PC-9 (cell line): ENCODE results near the gene GORASP1. TPM values are rescaled to one million over a fixed set of nuclear protein-coding genes. Genes with fewer than 3 reads are reported as not detected.

ENCODE experiments used
- BruUV-seq: library from RNA; stranded (reverse); fragments of 400-500 nt; replicated peaks from 2 replicates; lab custom pipeline; 2021; lab: Mats Ljungman, UMichigan
- CTCF ChIA-PET: fragments of 300-600 bp; sonication (Branson Sonifier 250); formaldehyde crosslinking; loops from one replicate; lab custom pipeline; 2022; ENCODE audit warnings: antibody characterized with exemption; lab: Charles Lee
- POLR2A ChIA-PET: fragments of 300-600 bp; sonication (Branson Sonifier 250); formaldehyde crosslinking; loops from one replicate; lab custom pipeline; 2022; ENCODE audit warnings: antibody characterized with exemption; ENCODE audit not compliant: unreplicated experiment; lab: Charles Lee
- DNase-seq, 2 experiments: peaks; one replicate each; pipeline versions ENCODE4 v3.0.0 to v3.0.0-alpha.2; 2015 to 2022; ENCODE audit warnings: mixed read lengths in 1 of 2
- H2AFZ ChIP-seq: fragments of 200-600 bp; sonication (generic); 2 replicates; pipeline ENCODE4 v1.8.1; 2017; ENCODE audit warnings: antibody characterized with exemption
- H3F3A ChIP-seq: fragments of 200-600 bp; sonication (generic); 2 replicates; pipeline ENCODE4 v1.8.1; 2017; ENCODE audit warnings: antibody characterized with exemption, mild to moderate bottlenecking, low read depth; ENCODE audit not compliant: insufficient read depth
- H3K27ac ChIP-seq: fragments of 200-600 bp; sonication (generic); 2 replicates; pipeline ENCODE4 v1.6.1; 2016; ENCODE audit warnings: mixed run types
- H3K27me3 ChIP-seq: fragments of 200-600 bp; sonication (generic); 2 replicates; pipeline ENCODE4 v1.6.1; 2016; ENCODE audit warnings: low read depth, mixed run types; ENCODE audit not compliant: insufficient read depth
- H3K36me3 ChIP-seq: fragments of 200-600 bp; sonication (generic); 2 replicates; pipeline ENCODE4 v1.6.1; 2016; ENCODE audit warnings: low read depth, mixed run types
- H3K4me1 ChIP-seq: fragments of 200-600 bp; sonication (generic); replicated peaks from 2 replicates; pipeline ENCODE4 v1.6.1; 2016; ENCODE audit warnings: mixed run types; ENCODE audit not compliant: insufficient read depth
- H3K4me2 ChIP-seq: fragments of 200-600 bp; sonication (generic); 2 replicates; pipeline ENCODE4 v1.6.1; 2017; ENCODE audit warnings: mixed run types
- H3K4me3 ChIP-seq: fragments of 200-600 bp; sonication (generic); 2 replicates; pipeline ENCODE4 v1.6.1; 2016; ENCODE audit warnings: mixed run types
- H3K79me2 ChIP-seq: fragments of 200-600 bp; sonication (generic); 2 replicates; pipeline ENCODE4 v1.6.1; 2017; ENCODE audit warnings: low read depth, mixed run types
- H3K9me2 ChIP-seq: fragments of 200-600 bp; sonication (generic); 2 replicates; pipeline ENCODE4 v1.8.1; 2017; ENCODE audit warnings: mild to moderate bottlenecking; ENCODE audit not compliant: insufficient read depth
- H3K9me3 ChIP-seq: fragments of 200-600 bp; sonication (generic); 2 replicates; pipeline ENCODE4 v1.8.1; 2016; ENCODE audit warnings: low read depth; ENCODE audit not compliant: insufficient read depth
- H4K20me1 ChIP-seq: fragments of 200-600 bp; sonication (generic); 2 replicates; pipeline ENCODE4 v1.8.1; 2017; ENCODE audit not compliant: insufficient read depth
- EZH2 ChIP-seq: fragments of 200-600 bp; sonication (generic); IDR thresholded peaks from 2 replicates; pipeline ENCODE4 v1.8.0; 2017; ENCODE audit warnings: antibody characterized with exemption, low read depth
- intact Hi-C: fragments of 100-400 bp; cut with micrococcal nuclease; formaldehyde crosslinking; loops from one replicate; pipeline ENCODE4 v1.10.0; 2022; ENCODE audit not compliant: unreplicated experiment
- total RNA-seq: library from RNA; stranded (reverse); gene quantifications from 2 replicates; pipeline ENCODE4 v1.2.3, GENCODE V29; 2021
- TF ChIP-seq, protein P1 (sequence below): fragments of 200-600 bp; sonication (generic); conservative IDR thresholded peaks from 2 replicates; pipeline ENCODE4 v1.6.1; 2017; ENCODE audit warnings: mixed run types, antibody characterized with exemption, mild to moderate bottlenecking, moderate library complexity

The GORASP1 gene
- total RNA-seq, 1 experiment from 2014 or later, result 43.4 TPM

DNA sequence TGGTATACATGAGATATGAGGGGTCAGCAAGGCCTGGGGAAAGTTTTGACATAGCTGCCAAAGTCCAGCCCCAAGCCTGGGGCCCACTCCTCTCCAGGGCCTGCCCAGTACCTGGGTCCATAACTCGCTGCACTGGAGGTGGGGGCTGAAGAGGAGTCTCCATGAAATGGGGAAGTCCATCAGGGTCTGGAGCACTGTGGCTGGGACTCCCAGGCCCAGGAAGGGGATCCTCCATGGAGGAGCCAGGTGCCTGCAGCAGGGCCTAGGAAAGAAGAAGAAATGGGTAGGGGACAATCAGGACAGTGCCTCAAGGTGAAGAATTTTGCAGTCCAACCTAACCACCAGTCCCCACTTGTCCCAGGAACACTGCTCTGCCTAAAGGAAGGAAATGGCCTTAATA, 8.2 kb downstream of the GORASP1 start:
- no peak overlapping the region for H2AFZ ChIP-seq
- peaks cover 11% of the 10 kb centered on the region; the same call in 1 of the 2 replicates for H4K20me1 ChIP-seq
- TF ChIP-seq, protein P1, sequence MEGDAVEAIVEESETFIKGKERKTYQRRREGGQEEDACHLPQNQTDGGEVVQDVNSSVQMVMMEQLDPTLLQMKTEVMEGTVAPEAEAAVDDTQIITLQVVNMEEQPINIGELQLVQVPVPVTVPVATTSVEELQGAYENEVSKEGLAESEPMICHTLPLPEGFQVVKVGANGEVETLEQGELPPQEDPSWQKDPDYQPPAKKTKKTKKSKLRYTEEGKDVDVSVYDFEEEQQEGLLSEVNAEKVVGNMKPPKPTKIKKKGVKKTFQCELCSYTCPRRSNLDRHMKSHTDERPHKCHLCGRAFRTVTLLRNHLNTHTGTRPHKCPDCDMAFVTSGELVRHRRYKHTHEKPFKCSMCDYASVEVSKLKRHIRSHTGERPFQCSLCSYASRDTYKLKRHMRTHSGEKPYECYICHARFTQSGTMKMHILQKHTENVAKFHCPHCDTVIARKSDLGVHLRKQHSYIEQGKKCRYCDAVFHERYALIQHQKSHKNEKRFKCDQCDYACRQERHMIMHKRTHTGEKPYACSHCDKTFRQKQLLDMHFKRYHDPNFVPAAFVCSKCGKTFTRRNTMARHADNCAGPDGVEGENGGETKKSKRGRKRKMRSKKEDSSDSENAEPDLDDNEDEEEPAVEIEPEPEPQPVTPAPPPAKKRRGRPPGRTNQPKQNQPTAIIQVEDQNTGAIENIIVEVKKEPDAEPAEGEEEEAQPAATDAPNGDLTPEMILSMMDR, result no peak
- no peak for TF ChIP-seq EZH2
- H3K79me2 ChIP-seq, result 0 out of 2 replicates have a peak, but pooled peaks cover 2% of the 10 kb centered on the region
- peaks cover 3% of the 10 kb centered on the region for H3K36me3 ChIP-seq
- intact Hi-C loops, result no loop called here
- CTCF ChIA-PET, result no interaction called here
- peaks cover 7% of the 10 kb centered on the region; the same call in 1 of the 2 replicates for H3F3A ChIP-seq
- no peaks in the 10 kb centered on the region for H3K9me2 ChIP-seq
- POLR2A ChIA-PET, result no interaction called here
- no TSS peak for BruUV-seq
- no peak overlapping the region for H3K4me3 ChIP-seq
- H3K27ac ChIP-seq, result no peak overlapping the region
- H3K4me1 ChIP-seq, result no peaks in the 10 kb centered on the region
- DNase-seq, result no peak
- H3K27me3 ChIP-seq, result no peaks in the 10 kb centered on the region
- no peak overlapping the region for H3K4me2 ChIP-seq
- no peaks in the 10 kb centered on the region for H3K9me3 ChIP-seq

DNA sequence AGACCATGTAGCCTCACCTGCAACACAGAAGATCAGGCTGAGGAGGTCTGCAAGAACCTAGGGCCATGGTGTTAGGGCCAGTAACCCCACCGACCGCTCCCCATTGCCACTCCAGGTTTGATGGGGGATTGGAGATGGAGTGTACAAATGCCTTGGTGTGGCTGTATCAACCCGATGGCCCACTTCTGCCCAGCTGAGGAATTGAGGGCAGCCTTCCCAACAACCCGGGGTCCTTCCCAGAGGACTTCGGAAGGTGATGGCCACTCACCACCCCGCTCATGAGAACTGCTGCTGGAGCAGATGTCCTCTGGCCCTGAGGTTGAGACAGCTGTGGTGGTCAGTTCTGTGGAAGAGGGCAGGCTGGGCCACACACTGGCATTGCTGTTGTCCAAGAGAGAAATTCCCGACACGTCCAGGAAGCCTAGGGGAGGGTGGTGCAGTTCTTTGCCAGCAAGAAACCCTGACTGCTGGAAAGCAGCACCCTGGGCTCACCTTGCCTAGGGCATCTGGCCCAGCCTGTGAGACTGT, 8.9 kb downstream of the GORASP1 start:
- Histone ChIP-seq H3K4me1 (no peaks in the 10 kb centered on the region), H3K4me3 (no peak overlapping the region), H3K27me3 (no peaks in the 10 kb centered on the region), H3K9me3 (no peaks in the 10 kb centered on the region), H3K79me2 (no peaks in the 10 kb centered on the region), H3F3A (peaks cover 7% of the 10 kb centered on the region; the same call in 1 of the 2 replicates), H3K9me2 (no peaks in the 10 kb centered on the region), H3K27ac (no peak overlapping the region), H3K4me2 (no peak overlapping the region), H2AFZ (no peak overlapping the region), H3K36me3 (peaks cover 3% of the 10 kb centered on the region), H4K20me1 (peaks cover 11% of the 10 kb centered on the region; the same call in 1 of the 2 replicates)
- no peak for TF ChIP-seq EZH2
- TF ChIP-seq, protein P1, result no peak
- no peak for DNase-seq
- intact Hi-C loops, result no loop called here
- ChIA-PET POLR2A (no interaction called here), CTCF (no interaction called here)
- no TSS peak for BruUV-seq

DNA sequence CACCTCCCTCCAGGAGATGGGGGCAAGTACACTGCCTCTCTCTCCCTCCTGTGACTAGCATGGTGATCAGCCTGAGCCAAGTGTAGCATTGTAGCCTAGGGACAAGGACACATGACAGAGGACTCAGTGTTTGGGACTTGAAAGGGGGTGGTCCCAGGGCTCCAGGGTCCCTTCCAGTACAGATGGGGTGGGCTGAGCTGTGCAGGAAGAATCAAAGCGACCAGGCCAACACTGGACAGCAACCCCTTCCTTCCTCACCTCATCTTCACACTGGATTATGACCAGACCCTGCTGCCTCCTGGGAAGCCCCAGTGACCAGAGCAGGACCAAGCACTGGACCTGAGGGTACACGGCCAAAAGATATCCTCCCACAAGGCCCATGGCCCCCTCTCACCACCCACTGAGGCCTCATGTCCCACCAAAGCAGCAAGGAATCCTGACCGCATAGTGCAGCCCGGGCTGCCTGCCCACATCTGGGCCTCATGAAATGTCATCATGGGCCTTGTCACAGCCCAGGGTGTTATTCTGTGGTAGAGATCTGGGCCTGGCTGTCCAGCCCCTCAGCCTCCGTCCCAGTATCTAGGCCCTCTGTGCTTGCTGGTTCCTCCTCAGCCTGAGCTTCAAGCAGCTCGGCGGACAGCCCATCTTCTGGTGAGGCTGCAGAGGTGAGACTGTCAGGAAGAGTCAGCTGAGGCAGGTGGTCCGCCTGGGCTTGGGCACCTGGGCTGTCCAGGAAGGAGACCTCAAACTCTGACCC, 9.5 kb downstream of the GORASP1 start:
- Histone ChIP-seq H3K4me2 (no peak overlapping the region), H3K9me3 (no peaks in the 10 kb centered on the region), H4K20me1 (peaks cover 11% of the 10 kb centered on the region; the same call in 1 of the 2 replicates), H3K79me2 (no peaks in the 10 kb centered on the region), H3K36me3 (peaks cover 3% of the 10 kb centered on the region), H3K9me2 (no peaks in the 10 kb centered on the region), H3K4me3 (no peak overlapping the region), H2AFZ (no peak overlapping the region), H3K4me1 (no peaks in the 10 kb centered on the region), H3F3A (peaks cover 7% of the 10 kb centered on the region; the same call in 1 of the 2 replicates), H3K27me3 (no peaks in the 10 kb centered on the region), H3K27ac (no peak overlapping the region)
- BruUV-seq, result no TSS peak
- DNase-seq, result no peak
- ChIA-PET CTCF (no interaction called here), POLR2A (no interaction called here)
- intact Hi-C loops, result no loop called here
- TF ChIP-seq EZH2, result no peak
- TF ChIP-seq, protein P1, result no peak
